ENCODE measurements around the gene TRIM25. TPM values are rescaled to one million over a fixed set of nuclear protein-coding genes. Genes with fewer than 3 reads are reported as not detected.

The TRIM25 gene
- total RNA-seq, 1 donor from 2014 or later = 17.2 TPM

GRCh38 chr17:56898874-56899273 is 15.0 kb downstream of the TRIM25 start:
- peaks cover 100% of the 10 kb centered on the region for H3K36me3 ChIP-seq
- H3K9me3 ChIP-seq (replicated peaks) = no peaks in the 10 kb centered on the region
- H3K4me3 ChIP-seq = no peak overlapping the region
- H3K27ac ChIP-seq (replicated peaks) = no peak overlapping the region
- H3K4me1 ChIP-seq = peaks cover 27% of the 10 kb centered on the region
- intact Hi-C loops (cut with micrococcal nuclease) = no loop called here
- DNase-seq = no peak
- no peak for TF ChIP-seq CTCF (IDR thresholded peaks at IDR 0.05; ENCODE audit: borderline replicate concordance)
- H3K27me3 ChIP-seq (ENCODE audit: low read depth) = no peaks in the 10 kb centered on the region

- Histone ChIP-seq H3K4me1 (peaks cover 30% of the 10 kb centered on the region), H3K36me3 (peaks cover 100% of the 10 kb centered on the region), H3K4me3 (no peak overlapping the region), H3K27me3 (ENCODE audit: low read depth) (no peaks in the 10 kb centered on the region), H3K27ac (replicated peaks) (no peak overlapping the region), H3K9me3 (replicated peaks) (no peaks in the 10 kb centered on the region)
- no peak for DNase-seq
- no peak for TF ChIP-seq CTCF (IDR thresholded peaks at IDR 0.05; ENCODE audit: borderline replicate concordance)
- intact Hi-C loops (cut with micrococcal nuclease) = no loop called here
Measured at GRCh38 chr17:56897646-56898424, 16.0 kb downstream of the TRIM25 start.

GRCh38 chr17:56896968-56897359 is 16.9 kb downstream of the TRIM25 start:
- no peak for DNase-seq
- H3K27ac ChIP-seq (replicated peaks) = no peak overlapping the region
- intact Hi-C loops (cut with micrococcal nuclease) = no loop called here
- TF ChIP-seq CTCF (IDR thresholded peaks at IDR 0.05; ENCODE audit: borderline replicate concordance) = no peak
- H3K27me3 ChIP-seq (ENCODE audit: low read depth) = no peaks in the 10 kb centered on the region
- no peaks in the 10 kb centered on the region for H3K9me3 ChIP-seq (replicated peaks)
- H3K4me1 ChIP-seq = peaks cover 21% of the 10 kb centered on the region
- H3K36me3 ChIP-seq = peaks cover 100% of the 10 kb centered on the region
- no peak overlapping the region for H3K4me3 ChIP-seq

GRCh38 chr17:56896217-56896967 is 17.5 kb downstream of the TRIM25 start:
- DNase-seq = no peak
- H3K4me3 ChIP-seq = no peak overlapping the region
- no peak overlapping the region for H3K27ac ChIP-seq (replicated peaks)
- H3K36me3 ChIP-seq = peaks cover 100% of the 10 kb centered on the region
- no peak for TF ChIP-seq CTCF (IDR thresholded peaks at IDR 0.05; ENCODE audit: borderline replicate concordance)
- H3K4me1 ChIP-seq = peaks cover 17% of the 10 kb centered on the region
- no peaks in the 10 kb centered on the region for H3K9me3 ChIP-seq (replicated peaks)
- no peaks in the 10 kb centered on the region for H3K27me3 ChIP-seq (ENCODE audit: low read depth)
- intact Hi-C loops (cut with micrococcal nuclease) = no loop called here

- Histone ChIP-seq H3K36me3 (peaks cover 99% of the 10 kb centered on the region), H3K4me3 (no peak overlapping the region), H3K27me3 (ENCODE audit: low read depth) (no peaks in the 10 kb centered on the region), H3K9me3 (replicated peaks) (no peaks in the 10 kb centered on the region), H3K4me1 (peaks cover 17% of the 10 kb centered on the region), H3K27ac (replicated peaks) (no peak overlapping the region)
- TF ChIP-seq CTCF (IDR thresholded peaks at IDR 0.05; ENCODE audit: borderline replicate concordance) = no peak
- intact Hi-C loops (cut with micrococcal nuclease) = no loop called here
- DNase-seq = no peak
Measured at GRCh38 chr17:56894859-56895455, 18.9 kb downstream of the TRIM25 start.

All from left ventricle myocardium inferior (tissue), 1 donor.